ENCODE data around the gene S1PR5.
"Not testable (repeated sequence)": the region's sequence is repeated elsewhere in the genome, so short reads cannot be mapped to it uniquely, and the experiment has no call there.

The S1PR5 gene

DNA sequence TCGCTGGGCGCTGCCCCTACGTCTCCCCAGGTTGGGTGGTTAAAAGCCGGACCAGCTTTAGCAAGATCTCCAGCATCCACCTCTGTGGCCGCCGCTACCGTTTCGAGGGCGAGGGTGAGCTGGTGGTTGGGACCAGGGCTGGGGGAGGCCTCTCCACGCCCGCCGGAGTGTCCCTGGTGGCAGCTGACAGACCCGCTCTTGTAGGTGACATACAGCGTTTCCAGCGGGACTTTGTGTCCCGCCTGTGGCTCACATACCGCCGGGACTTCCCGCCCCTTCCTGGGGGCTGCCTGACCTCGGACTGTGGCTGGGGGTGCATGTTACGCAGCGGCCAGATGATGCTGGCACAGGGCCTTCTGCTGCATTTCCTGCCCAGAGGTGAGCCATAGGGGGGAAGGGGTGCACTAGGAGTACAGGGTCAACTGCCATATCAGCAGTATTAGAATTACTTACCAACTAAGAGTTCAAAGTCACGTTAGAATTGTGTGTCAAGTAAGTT, 27.6 kb upstream of the S1PR5 start:
- DNase-seq (ENCODE audit: extremely low read depth in 1 of 2, low read depth in 1 of 2), result no peak

DNA sequence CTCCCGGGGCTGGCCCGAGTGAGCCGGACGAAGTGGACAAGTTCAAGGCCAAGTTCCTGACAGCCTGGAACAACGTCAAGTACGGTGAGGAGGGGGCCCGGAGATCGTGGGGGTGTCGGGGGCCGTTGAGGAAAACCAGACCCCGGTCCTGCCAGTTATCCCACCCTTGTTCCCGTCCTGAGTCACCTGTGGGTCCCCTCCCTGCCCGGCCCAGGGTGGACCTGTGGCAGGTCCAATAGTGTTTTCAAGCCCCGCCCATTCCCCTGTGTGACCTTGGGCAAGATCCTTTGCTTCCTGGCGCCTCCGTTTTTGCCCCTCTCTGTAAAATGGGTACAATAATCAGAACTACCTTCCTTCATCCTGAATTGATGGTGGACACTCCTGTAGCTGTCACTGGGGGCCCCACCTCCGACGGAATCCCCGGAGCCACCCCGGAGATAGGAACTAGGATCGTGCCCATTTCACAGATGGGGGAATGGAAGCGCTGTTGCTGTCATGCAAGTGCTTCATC, 27.1 kb upstream of the S1PR5 start:
- DNase-seq (ENCODE audit: extremely low read depth in 1 of 2, low read depth in 1 of 2), result no peak

DNA sequence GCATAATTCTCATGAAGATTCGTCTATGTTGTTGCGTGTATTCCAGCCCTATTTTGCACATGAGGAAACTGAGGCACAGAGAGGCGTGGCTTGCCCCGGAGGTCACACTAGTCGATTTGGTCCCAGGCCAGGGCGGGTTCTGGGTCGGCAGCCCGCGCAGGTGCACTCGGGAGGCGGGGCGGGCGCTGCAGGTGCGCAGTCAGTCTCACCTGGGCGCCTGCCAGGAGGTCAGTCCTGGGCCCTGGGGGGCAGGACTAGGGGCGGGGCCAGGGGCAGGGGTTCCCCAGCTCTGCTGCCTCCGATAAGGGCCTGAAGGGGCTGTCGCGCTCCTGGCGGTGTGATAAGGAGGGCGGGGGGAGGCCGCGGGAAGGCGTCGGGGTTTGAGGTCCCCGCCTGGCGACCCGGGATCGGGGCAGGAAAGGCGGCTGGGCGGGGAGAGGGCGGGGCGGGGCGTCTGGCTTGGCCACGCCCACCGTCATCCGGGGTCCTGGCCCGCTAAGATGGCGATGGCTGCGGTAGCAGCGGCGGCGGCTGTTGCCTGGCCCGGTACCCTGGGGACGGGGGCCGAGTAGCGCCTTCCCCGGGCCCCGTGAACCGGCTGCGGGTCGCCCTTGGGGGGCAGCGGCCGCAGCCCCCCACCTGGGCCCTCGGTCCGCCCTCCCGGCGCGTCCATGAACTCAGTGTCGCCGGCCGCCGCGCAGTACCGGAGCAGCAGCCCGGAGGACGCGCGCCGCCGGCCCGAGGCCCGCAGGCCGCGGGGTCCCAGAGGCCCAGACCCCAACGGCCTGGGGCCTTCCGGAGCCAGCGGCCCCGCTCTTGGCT, 26.4 kb upstream of the S1PR5 start, which contains the start of gene ATG4D:
Gene ATG4D (plus strand): TSS at position 485 of the 822 bp plus-strand sequence. CDS start 187 bp downstream, at position 672.
- DNase-seq (ENCODE audit: extremely low read depth in 1 of 2, low read depth in 1 of 2), result peak; percentile 34 to 75

DNA sequence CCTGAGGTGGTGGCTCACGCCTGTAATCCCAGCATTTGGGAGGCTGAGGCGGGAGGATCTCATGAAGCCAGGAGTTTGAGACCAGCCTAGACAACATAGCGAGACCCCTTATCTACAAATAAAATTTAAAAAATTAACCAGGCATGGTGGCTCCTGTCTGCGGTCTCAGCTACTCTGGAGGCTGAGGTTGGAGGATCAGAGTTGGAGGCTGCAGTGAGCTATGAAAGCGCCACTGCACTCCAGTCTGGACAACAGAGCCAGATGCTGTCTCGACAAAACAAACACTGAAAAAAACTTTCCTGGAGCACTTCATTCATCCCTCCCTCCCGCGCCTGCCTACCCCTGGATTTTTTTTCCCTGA, 25.8 kb upstream of the S1PR5 start:
- DNase-seq (ENCODE audit: extremely low read depth in 1 of 2, low read depth in 1 of 2), result no peak

DNA sequence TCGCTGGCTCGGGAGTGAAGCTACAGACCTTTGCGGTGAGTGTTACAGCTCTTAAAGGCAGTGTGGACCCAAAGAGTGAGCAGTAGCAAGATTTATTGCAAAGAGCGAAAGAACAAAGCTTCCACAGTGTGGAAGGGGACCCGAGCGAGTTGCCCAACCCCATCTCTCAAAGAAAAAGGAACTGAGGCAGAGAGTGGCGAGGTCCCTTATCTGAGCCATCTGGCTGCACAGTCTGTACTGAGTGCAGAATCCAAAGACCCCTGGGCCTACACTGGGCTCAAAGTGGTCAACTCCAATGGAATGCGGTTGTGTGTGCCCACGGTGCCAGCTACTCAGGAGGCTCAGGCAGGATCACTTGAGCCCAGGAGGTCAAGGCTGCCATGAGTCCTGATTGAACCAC, 21.8 kb upstream of the S1PR5 start:
- DNase-seq (ENCODE audit: extremely low read depth in 1 of 2, low read depth in 1 of 2), result not testable (repeated sequence)

DNA sequence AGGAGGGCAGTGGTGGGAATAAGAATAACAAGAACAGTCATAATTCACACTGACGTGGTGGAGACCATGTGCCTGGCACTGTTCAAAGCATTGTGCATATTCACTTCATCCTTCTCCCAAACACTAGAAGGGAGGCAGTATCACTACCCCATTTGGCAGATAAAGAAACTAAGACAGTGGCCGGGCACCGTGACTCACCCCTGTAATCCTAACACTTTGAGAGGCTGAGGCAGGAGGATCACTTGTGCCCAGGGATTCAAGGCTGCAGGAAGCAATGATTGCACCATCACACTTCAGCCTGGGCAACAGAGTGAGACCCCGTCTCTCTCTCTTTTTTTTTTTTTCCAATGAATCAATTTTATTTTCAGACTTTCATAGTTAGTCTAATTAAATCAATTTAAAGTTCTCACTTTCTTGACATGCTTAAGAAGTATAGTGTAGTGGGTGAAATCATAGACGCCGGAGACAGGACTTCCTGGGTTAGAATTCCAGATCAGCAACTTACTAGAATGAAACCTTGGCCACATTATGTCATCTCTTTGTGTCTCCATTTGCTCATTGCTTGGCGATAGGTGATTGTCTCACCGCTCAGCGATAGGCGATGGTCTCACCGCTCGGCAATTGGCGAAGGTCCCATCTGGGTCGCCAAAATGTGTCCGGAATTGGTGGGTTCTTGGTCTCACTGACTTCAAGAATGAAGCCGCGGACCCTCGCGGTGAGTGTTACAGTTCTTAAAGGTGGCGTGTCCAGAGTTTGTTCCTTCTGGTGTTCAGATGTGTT, 21.1 kb upstream of the S1PR5 start:
- DNase-seq (ENCODE audit: extremely low read depth in 1 of 2, low read depth in 1 of 2), result no peak

DNA sequence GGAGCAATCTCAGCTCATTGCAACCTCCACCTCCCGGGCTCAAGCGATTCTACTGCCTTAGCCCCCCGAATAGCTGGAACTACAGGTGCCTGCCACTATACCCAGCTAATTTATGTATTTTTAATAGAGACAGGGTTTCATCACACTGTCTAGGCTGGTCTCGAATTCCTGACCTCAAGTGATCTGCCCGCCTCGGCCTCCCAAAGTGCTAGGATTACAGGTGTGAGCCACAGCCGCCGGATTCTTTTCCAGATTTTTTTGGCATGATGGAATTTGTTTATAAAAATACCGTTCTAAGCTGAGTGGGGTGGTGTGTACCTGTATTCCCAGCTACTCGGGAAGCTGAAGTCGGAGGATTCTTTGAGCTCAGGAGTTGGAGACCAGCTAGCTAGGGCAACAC, 20.4 kb upstream of the S1PR5 start:
- DNase-seq (ENCODE audit: extremely low read depth in 1 of 2, low read depth in 1 of 2), result no peak

DNA sequence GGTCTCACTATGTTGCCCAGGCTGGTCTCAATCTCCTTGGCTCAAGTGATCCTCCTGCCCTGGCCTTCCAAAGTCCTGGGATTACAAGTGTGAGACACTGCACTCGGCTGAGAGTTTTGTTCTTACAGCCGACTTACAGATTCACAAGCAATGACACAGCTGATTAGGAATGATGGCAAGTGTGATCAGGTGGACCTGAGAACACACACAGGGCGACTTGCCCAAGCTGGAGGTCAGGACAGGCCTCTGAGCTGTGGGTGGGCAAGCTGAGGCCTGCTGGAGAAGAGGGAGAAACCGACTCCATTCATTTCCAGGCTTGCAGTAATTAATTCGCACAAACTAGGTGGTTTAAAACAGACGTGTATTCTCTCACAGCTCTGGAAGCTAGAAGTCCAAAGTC, 18.4 kb upstream of the S1PR5 start:
- DNase-seq (ENCODE audit: extremely low read depth in 1 of 2, low read depth in 1 of 2), result no peak

DNA sequence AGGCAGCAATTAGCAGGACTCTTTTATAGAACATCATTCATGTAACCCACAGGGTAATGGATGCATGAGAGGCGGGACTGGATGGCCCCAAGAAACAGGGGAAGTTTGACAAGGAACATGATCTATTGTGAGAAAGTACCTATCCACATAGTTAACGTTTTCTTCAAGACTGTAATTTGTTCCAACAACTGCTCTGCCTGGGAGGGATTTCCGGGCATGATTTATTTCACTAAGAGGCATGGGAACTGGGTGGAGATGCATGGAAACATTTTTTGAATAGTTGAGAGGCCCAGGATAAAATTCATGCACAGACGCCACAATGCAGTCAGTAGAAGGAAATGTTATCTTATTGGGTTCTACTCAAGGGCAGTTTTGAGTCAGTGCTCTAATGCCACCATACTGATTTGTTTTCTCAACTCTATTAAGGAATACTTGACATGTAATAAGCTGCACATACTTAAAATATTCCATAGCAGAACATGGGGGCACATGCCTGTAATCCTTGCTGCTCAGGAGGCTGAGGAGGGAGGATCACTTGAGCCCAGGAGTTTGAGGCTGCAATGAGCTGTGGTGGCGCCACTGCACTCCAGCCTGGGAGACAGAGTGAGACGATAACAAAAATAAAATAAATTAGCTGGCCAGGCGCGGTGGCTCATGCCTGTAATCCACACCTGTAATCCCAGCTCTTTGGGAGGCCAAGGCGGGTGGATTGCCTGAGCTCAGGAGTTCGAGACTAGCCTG, 16.6 kb upstream of the S1PR5 start:
- DNase-seq (ENCODE audit: extremely low read depth in 1 of 2, low read depth in 1 of 2), result no peak

DNA sequence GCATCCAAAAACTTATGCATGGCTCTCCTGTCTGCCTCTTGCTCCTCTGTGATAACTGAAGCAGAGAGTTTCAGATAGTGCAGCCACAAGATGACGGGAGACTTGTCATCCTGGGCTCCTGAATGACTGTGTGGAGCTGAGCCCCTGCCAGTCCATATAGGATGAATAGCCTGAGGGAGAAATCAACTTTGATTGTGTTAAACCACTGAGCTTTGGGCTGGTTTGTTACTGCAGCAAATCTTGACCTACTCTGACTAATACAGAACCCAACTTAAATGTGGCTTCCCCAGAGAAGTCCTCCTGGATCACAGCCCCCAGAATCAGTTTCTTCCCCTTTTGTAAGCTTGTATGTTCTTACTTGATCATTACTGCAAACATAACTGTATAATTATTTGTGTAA, 15.2 kb upstream of the S1PR5 start:
- no peak for DNase-seq (ENCODE audit: extremely low read depth in 1 of 2, low read depth in 1 of 2)

DNA sequence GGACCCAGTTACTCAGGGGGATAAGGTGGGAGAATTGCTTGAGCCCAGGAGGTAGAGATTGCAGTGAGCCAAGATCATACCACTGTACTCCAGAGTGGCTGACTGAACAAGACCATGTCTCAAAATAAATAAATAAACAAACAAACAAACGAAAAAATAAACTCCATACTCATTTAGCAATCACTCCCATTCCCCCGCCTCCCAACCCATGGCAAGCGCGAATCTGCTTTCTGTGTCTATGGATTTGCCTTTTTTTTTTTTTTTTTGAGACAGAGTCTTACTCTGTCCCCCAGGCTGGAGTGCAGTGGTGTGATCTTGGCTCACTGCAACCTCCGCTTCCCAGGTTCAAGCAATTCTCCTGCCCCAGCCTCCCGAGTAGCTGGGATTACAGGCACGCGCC, 9.6 kb upstream of the S1PR5 start:
- not testable (repeated sequence) for DNase-seq (ENCODE audit: extremely low read depth in 1 of 2, low read depth in 1 of 2)

DNA sequence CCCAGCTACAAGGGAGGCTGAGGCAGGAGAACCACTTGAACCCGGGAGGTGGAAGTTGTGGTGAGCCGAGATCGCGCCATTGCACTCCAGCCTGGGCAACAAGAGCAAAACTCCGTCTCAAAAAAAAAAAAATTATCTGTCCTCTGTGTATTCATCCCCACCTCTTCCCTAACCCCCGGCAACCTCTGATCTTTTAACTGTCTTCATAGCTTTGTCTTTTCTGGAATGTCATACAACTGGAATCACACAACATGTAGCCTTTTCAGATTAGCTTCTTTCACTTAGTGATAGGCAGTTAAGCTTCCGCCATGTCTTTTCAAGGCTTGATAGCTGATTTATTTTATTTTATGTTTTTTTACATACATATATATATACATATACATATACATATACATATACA, 8.4 kb upstream of the S1PR5 start:
- no peak for DNase-seq (ENCODE audit: extremely low read depth in 1 of 2, low read depth in 1 of 2)

DNA sequence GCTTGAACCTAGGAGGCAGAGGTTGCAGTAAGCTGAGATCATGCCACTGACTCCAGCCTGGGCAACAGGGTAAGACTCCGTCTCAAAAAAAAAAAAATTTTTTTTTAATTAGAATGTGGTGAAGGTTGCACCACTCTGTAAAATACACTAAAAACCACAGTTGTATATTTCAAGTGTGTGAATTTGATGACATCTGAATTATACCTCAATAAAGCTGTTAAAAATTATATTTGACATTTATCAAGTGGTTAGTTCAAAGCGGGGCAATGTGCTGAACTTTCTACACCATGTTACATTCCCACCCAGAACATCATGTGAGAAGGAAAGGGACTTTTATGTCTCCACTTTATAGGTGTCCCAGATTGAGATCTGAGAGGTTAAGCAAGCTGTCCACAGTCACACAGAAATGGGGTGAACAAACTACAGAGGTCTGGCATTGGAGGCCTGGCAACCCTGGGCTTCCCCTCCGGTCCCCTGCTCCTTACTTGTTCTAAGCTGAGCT, 5.9 kb upstream of the S1PR5 start:
- DNase-seq (ENCODE audit: extremely low read depth in 1 of 2, low read depth in 1 of 2), result no peak

DNA sequence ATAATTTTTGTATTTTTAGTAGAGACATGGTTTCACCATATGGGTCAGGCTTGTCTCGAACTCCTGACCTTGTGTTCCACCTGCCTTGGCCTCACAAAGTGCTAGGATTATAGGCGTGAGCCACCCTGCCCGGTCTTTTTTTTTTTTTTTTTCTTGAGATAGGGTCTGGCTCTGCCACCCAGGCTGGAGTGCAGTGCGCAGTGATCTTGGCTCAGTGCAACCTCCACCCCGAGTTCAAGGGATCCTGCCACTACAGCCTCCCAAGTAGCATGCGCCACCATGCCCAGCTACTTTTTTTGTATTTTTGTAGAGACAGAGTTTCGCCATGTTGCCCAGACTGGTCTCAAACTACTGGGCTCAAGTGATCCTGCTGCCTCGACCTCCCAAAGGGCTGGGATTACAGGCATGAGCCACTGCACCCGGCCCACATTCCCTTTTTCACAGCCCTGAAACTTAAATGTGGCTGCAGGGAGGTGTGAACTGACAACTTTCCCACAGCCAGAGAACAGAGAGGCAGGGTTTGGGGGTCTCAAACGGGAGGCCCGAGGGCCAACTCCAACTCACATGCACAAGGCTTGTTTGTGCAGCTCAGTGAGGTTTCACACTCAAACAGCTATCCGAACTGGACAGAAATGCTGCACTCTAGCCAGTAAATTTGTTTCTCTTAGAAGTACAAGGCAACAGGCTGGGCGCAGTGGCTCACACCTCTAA, 4.4 kb upstream of the S1PR5 start:
- DNase-seq (ENCODE audit: extremely low read depth in 1 of 2, low read depth in 1 of 2), result no peak

DNA sequence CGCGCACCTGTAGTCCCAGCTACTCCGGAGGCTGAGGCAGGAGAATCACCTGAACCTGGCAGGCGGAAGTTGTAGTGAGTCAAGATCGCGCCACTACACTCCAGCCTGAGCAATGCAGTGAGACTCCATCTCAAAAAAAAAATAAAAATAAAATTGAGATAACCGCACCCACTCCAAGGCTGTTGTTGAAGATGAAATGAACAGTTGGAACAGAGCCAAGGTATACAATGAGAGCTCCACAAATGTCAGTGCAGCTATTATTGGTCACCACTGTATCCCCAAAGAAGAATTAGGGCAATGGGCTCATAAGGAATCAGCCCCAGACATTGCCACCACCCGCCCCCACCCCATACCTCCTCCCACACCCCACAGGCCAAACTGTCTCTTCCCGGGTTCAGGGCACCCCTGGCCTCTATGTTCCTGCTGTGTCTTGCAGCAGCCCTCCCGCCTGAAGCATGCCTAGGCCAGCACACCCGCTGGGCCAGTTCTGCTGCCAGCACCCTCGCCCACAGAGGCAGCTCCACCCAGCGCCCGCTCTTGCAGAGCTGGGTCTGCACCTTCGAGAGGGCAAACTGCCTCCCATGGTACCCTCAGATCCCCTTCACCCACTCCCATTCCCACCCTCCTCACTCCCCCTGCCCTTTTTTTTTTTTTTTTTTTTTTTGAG, 3.5 kb upstream of the S1PR5 start:
- DNase-seq (ENCODE audit: extremely low read depth in 1 of 2, low read depth in 1 of 2), result no peak

DNA sequence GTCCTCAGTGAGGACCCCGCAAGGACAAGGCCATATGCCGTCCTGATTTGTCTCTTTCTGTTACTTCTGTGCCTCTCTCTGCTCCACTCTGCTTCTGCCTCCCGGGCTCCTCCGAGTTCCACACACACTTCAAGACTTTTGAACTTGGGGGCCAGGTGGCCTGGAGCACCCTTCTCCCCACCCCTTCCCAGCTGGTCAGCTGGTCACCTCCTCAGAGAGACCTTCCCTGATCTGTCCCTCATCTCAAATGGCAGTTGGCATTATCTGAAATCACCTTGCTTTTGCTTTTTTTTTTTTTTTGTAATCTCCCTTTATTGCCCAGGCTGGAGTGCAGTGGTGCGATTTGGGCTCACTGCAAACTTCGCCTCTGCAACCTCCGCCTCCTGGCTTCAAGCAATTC, 2.2 kb upstream of the S1PR5 start:
- DNase-seq (ENCODE audit: extremely low read depth in 1 of 2, low read depth in 1 of 2), result no peak

DNA sequence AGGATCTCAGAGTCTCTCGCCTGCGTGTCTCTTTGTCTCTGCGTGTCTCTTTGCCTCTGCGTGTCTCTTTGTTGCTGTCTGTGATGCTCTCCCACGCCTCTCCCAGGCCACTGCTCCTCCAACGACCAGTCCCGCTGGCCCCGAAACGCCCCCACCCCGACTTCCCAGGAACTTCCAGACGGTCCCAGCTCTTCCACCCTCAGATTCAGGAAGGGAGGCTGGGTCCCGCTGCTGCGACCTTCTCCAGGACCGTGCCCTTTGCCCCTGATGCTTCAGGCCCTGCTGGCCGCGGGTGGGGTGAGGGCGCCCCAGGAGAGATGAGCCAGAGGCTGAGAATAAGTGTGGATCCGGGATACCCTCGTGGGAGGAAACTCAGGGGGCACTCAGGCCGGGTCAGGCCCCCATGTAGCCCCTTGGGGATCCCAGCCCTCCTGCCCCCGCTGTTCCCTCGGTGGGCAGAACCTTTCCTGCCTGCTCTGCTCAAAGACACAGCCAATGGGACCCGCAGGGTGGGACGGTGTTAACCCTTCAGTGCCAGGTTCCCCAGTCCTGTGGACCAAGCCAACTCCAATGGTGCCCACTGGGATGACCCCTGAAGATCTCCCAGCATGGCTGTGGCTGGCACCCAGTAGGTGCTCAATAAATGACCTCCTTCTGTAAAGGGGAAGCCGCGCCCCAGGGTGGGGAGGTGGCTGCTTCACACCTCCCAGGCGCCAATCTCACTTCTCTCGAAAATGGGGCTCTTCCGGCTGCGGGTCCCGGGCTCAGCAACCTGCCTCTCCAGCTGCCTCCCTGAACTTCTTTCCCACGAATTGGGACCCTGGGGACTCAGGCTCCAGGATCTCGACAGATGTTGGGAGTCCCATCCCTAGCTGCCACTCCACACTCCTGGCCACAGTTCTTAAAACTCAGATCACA, 1.5 kb upstream of the S1PR5 start:
- no peak for DNase-seq (ENCODE audit: extremely low read depth in 1 of 2, low read depth in 1 of 2)

DNA sequence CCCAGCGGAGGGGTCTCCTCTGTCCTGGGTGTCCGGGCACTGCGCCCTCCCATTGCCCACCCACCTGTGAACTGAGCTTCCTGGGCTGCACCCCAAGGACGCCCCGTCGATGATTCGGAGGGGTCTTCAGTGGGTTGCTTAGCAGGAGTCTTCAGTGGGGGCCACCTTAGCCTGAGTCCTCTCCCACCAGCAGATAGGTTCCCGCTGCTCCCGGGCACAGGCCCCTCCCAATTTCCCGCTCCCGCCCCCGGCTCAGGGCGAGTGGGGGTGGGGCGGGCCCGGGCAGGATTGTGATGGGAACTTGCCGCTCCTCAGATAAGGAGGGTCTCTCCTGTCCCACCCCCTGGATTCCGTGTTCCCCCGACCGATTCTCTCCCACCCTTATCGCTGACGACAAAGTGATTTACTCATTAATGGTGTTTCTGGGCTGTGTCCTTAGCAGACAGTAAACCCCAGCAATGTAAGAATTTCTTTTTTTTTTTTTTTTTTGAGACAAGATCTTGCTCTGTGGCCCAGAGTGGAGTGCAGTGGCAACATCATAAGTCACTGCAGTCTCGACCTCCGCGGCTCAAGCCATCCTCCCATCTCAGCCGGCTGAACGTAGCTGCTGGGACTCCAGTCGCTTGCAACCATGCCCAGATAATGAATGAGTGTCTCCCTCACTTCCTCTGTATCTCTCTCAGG, 655 bp upstream of the S1PR5 start:
- no peak for DNase-seq (ENCODE audit: extremely low read depth in 1 of 2, low read depth in 1 of 2)

All from activated CD8-positive, alpha-beta memory T cell treated with anti-CD3 and anti-CD28 coated beads for 1 hour (primary cell).